Lower leg skin (tissue), 4 donors: ENCODE data around the gene PRDM10. TPM values are rescaled to one million over a fixed set of nuclear protein-coding genes. Genes with fewer than 3 reads are reported as not detected.

Source experiments
- DNase-seq, 2 donors: peaks; one replicate each; pipeline ENCODE4 v3.0.0-alpha.2; 2019; ENCODE audit warnings: low spot score in 2 of 2
- H3K4me3 ChIP-seq: fragments of 200-600 bp; sonication (generic); 2 replicates; pipeline ENCODE4 v1.5.1; 2017; ENCODE audit warnings: mild to moderate bottlenecking, low read depth; ENCODE audit not compliant: poor library complexity, severe bottlenecking
- POLR2A ChIP-seq, 2 donors: fragments of 450-650 bp; IDR thresholded peaks; one replicate each; pipeline ENCODE4 v1.6.1; 2016 to 2017; ENCODE audit warnings: antibody characterized with exemption in 2 of 2, mild to moderate bottlenecking in 1 of 2, moderate library complexity in 1 of 2
- WGBS, 2 donors: methylation state at CpG; one replicate each; pipeline ENCODE4 v1.1.5; 2018; 5-methylcytosine and 5-hydroxymethylcytosine counted together
- intact Hi-C: fragments of 100-400 bp; cut with DNase I; formaldehyde crosslinking; loops from one replicate; pipeline ENCODE4 v1.15.0; 2023; ENCODE audit warnings: low total_unique reads
- total RNA-seq, 4 donors: library from RNA; depleted of rRNA; stranded (reverse); fragments of >200 nt; gene quantifications; one replicate each; pipeline ENCODE4 v1.1.0, GENCODE V29; 2016
- TF ChIP-seq, protein P1 (sequence below), 3 donors: fragments of 450-650 bp; IDR thresholded peaks; one replicate each; pipeline ENCODE4 v1.5.1; 2016; ENCODE audit warnings: antibody characterized with exemption in 3 of 3, mild to moderate bottlenecking in 3 of 3, moderate library complexity in 2 of 3

The PRDM10 gene
- total RNA-seq, 4 donors from 2014 or later = 6.7 to 13.0 (median 9.1) TPM

DNA sequence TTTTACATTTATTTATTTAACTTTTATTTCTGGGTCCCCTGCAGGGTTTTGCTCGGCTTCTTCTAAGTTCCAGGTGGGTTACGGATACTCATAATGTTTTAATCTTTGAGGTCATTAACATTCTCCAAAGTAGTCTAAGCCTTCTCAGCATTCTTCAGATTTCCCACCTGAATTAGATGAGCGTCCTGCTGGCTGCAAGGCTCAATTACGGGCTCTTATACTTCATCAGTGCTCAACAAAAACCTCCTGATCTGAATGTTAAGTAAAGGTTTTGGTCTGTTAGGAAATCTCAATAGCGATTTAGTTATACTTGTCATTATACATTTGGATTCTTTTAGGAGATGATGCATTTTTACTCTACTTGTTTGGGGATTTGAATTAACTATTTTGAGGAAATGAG, 80.0 kb downstream of the PRDM10 start:
- intact Hi-C loops = no loop called here
- 91 to 93% methylated on average over 5 of the region's 5 CpGs for WGBS, 2 donors
- TF ChIP-seq, protein P1, sequence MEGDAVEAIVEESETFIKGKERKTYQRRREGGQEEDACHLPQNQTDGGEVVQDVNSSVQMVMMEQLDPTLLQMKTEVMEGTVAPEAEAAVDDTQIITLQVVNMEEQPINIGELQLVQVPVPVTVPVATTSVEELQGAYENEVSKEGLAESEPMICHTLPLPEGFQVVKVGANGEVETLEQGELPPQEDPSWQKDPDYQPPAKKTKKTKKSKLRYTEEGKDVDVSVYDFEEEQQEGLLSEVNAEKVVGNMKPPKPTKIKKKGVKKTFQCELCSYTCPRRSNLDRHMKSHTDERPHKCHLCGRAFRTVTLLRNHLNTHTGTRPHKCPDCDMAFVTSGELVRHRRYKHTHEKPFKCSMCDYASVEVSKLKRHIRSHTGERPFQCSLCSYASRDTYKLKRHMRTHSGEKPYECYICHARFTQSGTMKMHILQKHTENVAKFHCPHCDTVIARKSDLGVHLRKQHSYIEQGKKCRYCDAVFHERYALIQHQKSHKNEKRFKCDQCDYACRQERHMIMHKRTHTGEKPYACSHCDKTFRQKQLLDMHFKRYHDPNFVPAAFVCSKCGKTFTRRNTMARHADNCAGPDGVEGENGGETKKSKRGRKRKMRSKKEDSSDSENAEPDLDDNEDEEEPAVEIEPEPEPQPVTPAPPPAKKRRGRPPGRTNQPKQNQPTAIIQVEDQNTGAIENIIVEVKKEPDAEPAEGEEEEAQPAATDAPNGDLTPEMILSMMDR (IDR thresholded peaks at IDR 0.05) = no peak
- no peak for TF ChIP-seq POLR2A (IDR thresholded peaks at IDR 0.05)
- no peak for DNase-seq
- no peak overlapping the region for H3K4me3 ChIP-seq

DNA sequence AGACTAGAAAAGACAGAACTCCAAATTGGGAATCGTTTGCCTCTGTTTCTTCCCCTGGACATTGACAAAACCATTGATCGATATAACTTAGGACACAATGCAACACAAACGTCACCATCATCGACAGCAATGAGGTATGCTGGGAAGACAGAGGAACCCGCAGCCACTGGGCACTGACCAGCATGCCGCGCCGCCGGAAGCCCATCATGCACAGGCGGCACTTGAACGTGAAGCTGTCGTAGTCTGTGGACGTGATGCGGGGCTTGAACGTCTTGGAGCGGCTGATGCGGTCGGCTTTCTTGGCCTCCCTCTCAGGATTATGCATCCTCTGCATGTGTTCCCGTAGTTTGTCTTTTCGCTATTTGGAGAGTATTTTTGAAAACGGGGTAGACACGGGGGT, 84.3 kb downstream of the PRDM10 start:
- DNase-seq = no peak
- intact Hi-C loops = no loop called here
- TF ChIP-seq, protein P1 (IDR thresholded peaks at IDR 0.05) = no peak
- TF ChIP-seq POLR2A (IDR thresholded peaks at IDR 0.05) = no peak
- H3K4me3 ChIP-seq = no peak overlapping the region
- 95 to 96% methylated on average over 22 of the region's 22 CpGs for WGBS, 2 donors

DNA sequence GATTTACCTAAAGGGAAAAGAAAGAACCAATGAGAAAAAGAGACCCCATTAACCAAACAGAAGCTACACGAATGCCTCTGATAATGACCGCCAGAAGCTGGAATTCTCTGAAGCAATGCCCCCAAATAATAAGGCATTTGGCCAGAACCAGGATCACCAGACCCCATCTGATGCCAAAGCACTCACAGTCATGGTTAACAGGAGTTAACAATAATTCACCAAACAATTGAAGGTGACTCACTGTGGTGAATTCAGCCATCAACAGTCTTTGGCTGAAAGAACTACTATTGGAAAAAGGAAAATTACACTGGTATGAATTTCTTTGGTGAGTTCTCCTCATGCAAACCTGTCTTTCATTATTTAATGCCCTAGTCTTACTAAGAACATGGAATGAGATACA, 85.4 kb downstream of the PRDM10 start:
- no peak overlapping the region for H3K4me3 ChIP-seq
- DNase-seq = no peak
- TF ChIP-seq, protein P1 (IDR thresholded peaks at IDR 0.05) = no peak
- TF ChIP-seq POLR2A (IDR thresholded peaks at IDR 0.05) = no peak
- intact Hi-C loops = no loop called here
- WGBS, 2 donors = 96 to 100% methylated on average over 2 of the region's 2 CpGs

DNA sequence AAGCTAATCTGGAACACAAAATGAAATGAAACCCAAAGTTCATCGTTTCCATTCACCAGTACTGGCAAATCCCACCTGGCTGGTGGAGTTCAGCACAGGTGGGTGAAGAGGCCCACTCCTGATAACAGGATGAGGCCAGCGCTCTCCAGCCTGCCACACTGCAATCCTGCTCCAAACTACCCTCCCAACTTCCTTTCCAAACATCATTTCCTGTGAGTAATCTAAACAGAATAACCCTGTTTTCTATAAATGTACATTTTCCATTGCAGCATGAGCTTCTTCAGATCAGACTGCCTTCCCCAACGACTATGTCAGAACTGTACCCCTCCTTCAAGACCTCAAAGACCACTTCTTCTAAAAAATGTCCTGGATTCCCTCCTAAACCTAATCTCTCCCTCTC, 91.3 kb downstream of the PRDM10 start:
- DNase-seq = no peak
- WGBS, 2 donors = 72 to 73% methylated on average over 3 of the region's 3 CpGs
- TF ChIP-seq POLR2A (IDR thresholded peaks at IDR 0.05) = no peak
- TF ChIP-seq, protein P1 (IDR thresholded peaks at IDR 0.05) = no peak
- H3K4me3 ChIP-seq = no peak overlapping the region
- intact Hi-C loops = no loop called here

DNA sequence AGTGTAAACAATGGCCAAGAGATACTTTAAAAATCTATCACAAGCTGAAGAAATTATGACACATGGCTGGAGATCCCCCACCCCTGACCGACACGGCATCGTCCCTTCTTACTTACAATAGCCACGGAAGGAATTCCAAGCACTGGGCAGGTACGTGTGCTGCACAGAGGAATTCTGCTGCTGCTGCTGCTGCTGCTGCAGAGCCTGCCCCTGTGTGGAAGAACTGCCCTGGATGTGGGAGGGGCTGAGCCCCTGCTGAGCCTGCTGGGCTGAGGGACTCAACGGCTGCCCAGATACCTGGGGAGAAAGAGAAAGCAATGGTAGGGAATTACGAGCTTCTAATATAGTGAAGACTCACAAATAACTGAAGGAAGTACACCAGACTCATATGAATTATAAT, 92.3 kb downstream of the PRDM10 start:
- H3K4me3 ChIP-seq = no peak overlapping the region
- intact Hi-C loops = no loop called here
- no peak for TF ChIP-seq POLR2A (IDR thresholded peaks at IDR 0.05)
- TF ChIP-seq, protein P1 (IDR thresholded peaks at IDR 0.05) = no peak
- no peak for DNase-seq
- 88 to 94% methylated on average over 7 of the region's 7 CpGs for WGBS, 2 donors

DNA sequence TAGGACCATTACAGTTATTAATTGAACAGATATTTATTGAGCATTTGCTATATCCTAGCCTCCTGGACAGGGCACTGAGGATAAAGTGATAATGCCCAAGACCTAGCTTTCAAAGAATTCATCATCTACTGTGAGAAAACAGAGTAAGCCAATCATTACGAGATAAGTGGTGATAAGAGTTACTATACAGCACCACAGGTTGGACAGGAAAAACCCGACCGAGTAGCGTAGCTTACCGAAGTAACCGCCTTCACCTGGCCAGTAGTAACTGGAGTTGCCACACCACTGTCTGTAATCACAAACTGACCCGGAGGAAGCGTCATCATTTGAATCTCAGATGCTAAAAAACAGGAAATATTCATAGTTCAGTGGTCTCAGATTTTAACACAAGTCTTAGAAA, 97.2 kb downstream of the PRDM10 start:
- intact Hi-C loops = no loop called here
- TF ChIP-seq, protein P1 (IDR thresholded peaks at IDR 0.05) = no peak
- TF ChIP-seq POLR2A (IDR thresholded peaks at IDR 0.05) = no peak
- H3K4me3 ChIP-seq = no peak overlapping the region
- WGBS, 2 donors = 85 to 86% methylated on average over 8 of the region's 8 CpGs
- no peak for DNase-seq
